Endothelial cell (in vitro differentiated cells): ENCODE data around the gene ZNF85. TPM values are rescaled to one million over a fixed set of nuclear protein-coding genes. Genes with fewer than 3 reads are reported as not detected.
A peak's percentile ranks its signal among the peaks of the same experiment; 100 is the strongest.
"Not testable (repeated sequence)": the region's sequence is repeated elsewhere in the genome, so short reads cannot be mapped to it uniquely, and the experiment has no call there.

ENCODE experiments used
- DNase-seq: peaks from one replicate; pipeline ENCODE4 v3.0.0; 2021; ENCODE audit warnings: low spot score
- H3K27ac Mint-ChIP-seq: one replicate; pipeline ENCODE4 v1.8.0; 2021; ENCODE audit warnings: mixed read lengths, inconsistent platforms; ENCODE audit not compliant: unreplicated experiment
- H3K27me3 Mint-ChIP-seq: one replicate; pipeline ENCODE4 v1.8.0; 2021; ENCODE audit warnings: mild to moderate bottlenecking, moderate library complexity, mixed read lengths, inconsistent platforms; ENCODE audit not compliant: unreplicated experiment
- H3K36me3 Mint-ChIP-seq: one replicate; pipeline ENCODE4 v1.8.0; 2021; ENCODE audit warnings: mild to moderate bottlenecking, low read depth, mixed read lengths, inconsistent platforms; ENCODE audit not compliant: unreplicated experiment
- H3K4me1 Mint-ChIP-seq: one replicate; pipeline ENCODE4 v1.8.0; 2021; ENCODE audit warnings: mild to moderate bottlenecking, mixed read lengths, inconsistent platforms; ENCODE audit not compliant: unreplicated experiment
- H3K4me3 Mint-ChIP-seq: one replicate; pipeline ENCODE4 v1.8.0; 2021; ENCODE audit warnings: mild to moderate bottlenecking, mixed read lengths, inconsistent platforms; ENCODE audit not compliant: unreplicated experiment
- H3K9me3 Mint-ChIP-seq: one replicate; pipeline ENCODE4 v1.8.0; 2021; ENCODE audit warnings: mixed read lengths, inconsistent platforms; ENCODE audit not compliant: unreplicated experiment
- total RNA-seq: library from RNA; stranded (reverse); fragmentation: NEBNext Ultra II Directional; extraction: Animal tissue kit (Norgen Biotek cat#: 25700); gene quantifications from one replicate; pipeline ENCODE4 v1.2.1, GENCODE V29; 2021; ENCODE audit not compliant: unreplicated experiment
- TF ChIP-seq, protein P1 (sequence below): fragments of 200-600 bp; sonication (generic); IDR thresholded peaks from one replicate; pipeline ENCODE4 v1.5.0; 2021; ENCODE audit warnings: antibody characterized with exemption; ENCODE audit not compliant: unreplicated experiment

The ZNF85 gene
- total RNA-seq, 1 donor from 2014 or later: 19.8 TPM

DNA sequence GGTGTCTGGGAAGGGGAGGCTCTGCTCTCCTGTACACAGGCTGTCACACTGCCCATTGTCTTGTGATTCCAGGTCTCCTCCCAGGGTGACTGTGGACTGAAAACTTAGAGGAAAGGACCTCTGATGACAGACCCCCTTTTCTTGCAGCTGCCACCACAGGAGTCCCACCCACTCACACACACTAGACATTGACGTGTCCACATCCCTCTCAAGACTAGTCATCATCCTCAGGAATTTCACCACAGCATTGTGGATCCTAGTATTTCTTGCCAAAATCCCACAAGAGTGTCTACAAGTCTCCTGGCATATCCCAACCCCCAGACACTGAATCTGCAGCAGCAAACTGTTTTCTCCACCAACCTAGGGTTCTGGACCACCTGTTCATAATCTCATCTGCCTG is 5.3 kb downstream of the ZNF85 start:
- H3K27me3 Mint-ChIP-seq: no peaks in the 10 kb centered on the region
- TF ChIP-seq, protein P1, sequence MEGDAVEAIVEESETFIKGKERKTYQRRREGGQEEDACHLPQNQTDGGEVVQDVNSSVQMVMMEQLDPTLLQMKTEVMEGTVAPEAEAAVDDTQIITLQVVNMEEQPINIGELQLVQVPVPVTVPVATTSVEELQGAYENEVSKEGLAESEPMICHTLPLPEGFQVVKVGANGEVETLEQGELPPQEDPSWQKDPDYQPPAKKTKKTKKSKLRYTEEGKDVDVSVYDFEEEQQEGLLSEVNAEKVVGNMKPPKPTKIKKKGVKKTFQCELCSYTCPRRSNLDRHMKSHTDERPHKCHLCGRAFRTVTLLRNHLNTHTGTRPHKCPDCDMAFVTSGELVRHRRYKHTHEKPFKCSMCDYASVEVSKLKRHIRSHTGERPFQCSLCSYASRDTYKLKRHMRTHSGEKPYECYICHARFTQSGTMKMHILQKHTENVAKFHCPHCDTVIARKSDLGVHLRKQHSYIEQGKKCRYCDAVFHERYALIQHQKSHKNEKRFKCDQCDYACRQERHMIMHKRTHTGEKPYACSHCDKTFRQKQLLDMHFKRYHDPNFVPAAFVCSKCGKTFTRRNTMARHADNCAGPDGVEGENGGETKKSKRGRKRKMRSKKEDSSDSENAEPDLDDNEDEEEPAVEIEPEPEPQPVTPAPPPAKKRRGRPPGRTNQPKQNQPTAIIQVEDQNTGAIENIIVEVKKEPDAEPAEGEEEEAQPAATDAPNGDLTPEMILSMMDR: no peak
- no peak overlapping the region for H3K27ac Mint-ChIP-seq
- peaks cover 7% of the 10 kb centered on the region for H3K36me3 Mint-ChIP-seq
- no peaks in the 10 kb centered on the region for H3K9me3 Mint-ChIP-seq
- H3K4me3 Mint-ChIP-seq: no peak overlapping the region
- H3K4me1 Mint-ChIP-seq: peaks cover 6% of the 10 kb centered on the region
- no peak for DNase-seq

DNA sequence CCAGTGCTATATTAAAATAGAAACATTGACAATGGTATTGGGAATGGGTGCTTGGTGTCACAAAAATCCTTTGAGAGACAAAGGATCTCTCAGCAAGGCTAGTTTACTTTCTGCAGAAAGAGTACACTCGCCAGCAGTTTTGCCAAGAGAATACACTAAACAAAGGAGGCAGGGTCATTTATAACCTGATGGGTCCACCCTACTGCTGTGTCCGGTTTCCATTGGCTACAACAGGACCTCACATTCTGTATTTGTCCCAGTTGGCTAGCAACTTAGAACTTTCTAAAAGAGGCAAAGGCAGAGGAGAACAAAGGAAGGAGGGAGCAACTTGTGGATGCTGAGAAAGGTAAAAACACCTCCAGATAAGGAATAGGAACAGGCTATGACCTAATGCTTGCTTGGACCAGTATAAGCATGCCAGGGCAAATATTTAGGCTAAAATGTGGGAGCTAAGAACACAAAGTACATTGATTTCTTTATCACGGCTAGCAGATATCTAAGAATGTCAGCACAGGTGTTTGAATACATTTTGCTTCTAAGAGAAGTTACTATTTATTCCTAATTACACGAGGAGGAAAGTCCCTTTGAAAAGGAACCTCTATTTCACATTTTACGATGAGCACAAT is 13.4 kb downstream of the ZNF85 start:
- not testable (repeated sequence) for H3K4me1 Mint-ChIP-seq

DNA sequence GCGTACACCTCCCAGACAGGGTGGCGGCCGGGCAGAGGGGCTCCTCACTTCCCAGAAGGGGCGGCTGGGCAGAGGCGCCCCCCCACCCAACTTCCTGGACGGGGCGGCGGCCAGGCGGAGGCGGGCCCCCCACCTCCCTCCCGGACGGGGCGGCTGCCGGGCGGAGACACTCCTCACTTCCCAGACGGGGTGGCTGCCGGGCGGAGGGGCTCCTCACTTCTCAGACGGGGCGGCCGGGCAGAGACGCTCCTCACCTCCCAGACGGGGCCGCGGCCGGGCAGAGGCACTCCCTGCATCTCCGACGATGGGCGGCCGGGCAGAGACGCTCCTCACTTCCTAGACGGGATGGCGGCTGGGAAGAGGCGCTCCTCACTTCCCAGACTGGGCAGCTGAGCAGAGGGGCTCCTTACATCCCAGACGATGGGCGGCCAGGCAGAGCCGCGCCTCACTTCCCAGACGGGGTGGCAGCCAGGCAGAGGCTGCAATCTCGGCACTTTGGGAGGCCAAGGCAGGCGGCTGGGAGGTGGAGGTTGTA is 29.6 kb downstream of the ZNF85 start:
- Mint-ChIP-seq H3K9me3 (peaks cover 16% of the 10 kb centered on the region), H3K36me3 (peaks cover 33% of the 10 kb centered on the region)
- DNase-seq, H3K4me3 Mint-ChIP-seq, H3K27me3 Mint-ChIP-seq, H3K4me1 Mint-ChIP-seq, H3K27ac Mint-ChIP-seq: not testable (repeated sequence)

More for the DNA sequence above, 13.4 kb downstream of the ZNF85 start:
- peaks cover 16% of the 10 kb centered on the region for H3K36me3 Mint-ChIP-seq
- H3K27me3 Mint-ChIP-seq, H3K9me3 Mint-ChIP-seq, H3K27ac Mint-ChIP-seq, DNase-seq: not testable (repeated sequence)
- H3K4me3 Mint-ChIP-seq: peak overlapping the region; percentile 11

DNA sequence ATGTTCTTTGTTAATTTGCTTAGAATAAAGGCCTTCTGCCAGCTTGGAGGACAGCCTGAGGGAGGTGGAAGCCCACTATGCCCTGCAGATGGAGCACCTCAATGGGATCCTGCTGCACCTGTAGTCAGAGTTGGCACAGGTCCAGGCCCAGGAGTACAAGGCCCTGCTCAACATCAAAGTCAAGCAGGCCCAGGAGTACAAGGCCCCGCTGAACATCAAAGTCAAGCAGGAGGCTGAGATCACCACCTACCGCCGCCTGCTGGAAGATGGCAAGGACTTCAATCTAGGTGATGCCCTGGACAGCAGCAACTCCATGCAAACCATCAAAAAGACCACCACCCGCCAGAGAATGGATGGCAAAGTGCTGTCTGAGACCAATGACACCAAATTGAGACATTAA is 41.7 kb downstream of the ZNF85 start:
- H3K36me3 Mint-ChIP-seq: no peaks in the 10 kb centered on the region
- TF ChIP-seq, protein P1: no peak
- no peaks in the 10 kb centered on the region for H3K4me1 Mint-ChIP-seq
- no peak overlapping the region for H3K27ac Mint-ChIP-seq
- no peak overlapping the region for H3K4me3 Mint-ChIP-seq
- DNase-seq: no peak
- H3K27me3 Mint-ChIP-seq: no peaks in the 10 kb centered on the region
- H3K9me3 Mint-ChIP-seq: no peaks in the 10 kb centered on the region

DNA sequence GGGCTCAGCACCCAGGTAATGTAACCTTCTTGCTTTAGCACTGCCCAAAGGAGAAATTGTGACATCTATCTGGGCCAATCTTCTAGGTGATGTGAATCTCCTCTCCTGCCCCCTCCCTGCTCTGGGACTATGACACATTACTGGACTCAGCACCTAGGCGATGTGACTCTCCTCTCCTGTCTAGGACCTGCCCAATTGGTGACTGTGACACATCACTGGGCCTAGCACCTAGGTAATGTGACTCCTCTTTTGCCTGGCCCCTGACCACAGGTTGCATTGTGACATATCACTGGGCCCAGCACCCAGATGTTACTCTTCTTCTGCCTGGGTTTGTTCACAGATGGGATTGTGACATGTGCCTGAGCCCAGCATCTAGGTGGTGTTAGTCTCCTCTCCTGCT is 45.0 kb downstream of the ZNF85 start:
- TF ChIP-seq, protein P1: no peak
- H3K36me3 Mint-ChIP-seq: no peaks in the 10 kb centered on the region
- no peaks in the 10 kb centered on the region for H3K27me3 Mint-ChIP-seq
- no peak overlapping the region for H3K4me3 Mint-ChIP-seq
- DNase-seq: no peak
- no peaks in the 10 kb centered on the region for H3K4me1 Mint-ChIP-seq
- no peak overlapping the region for H3K27ac Mint-ChIP-seq
- H3K9me3 Mint-ChIP-seq: no peaks in the 10 kb centered on the region

DNA sequence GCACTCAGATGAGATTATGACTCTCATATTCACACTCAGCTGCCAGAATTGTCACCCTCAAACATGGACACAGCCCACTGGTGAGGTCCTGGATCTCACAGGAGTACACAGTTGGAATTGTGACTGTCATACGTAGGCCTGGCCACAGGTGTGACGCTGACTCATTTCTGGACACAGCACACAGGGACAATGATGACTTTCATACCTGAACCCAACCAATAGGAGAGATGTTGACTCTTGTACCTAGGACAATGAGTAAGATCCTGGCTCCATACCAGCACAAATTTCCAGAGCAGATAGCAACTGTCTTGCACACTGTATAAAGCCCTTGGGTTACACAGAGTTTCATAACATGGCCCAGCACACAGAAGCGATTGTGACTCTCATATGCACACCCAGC is 46.4 kb downstream of the ZNF85 start:
- no peak overlapping the region for H3K27ac Mint-ChIP-seq
- no peaks in the 10 kb centered on the region for H3K9me3 Mint-ChIP-seq
- H3K27me3 Mint-ChIP-seq: no peaks in the 10 kb centered on the region
- no peak overlapping the region for H3K4me3 Mint-ChIP-seq
- H3K36me3 Mint-ChIP-seq: no peaks in the 10 kb centered on the region
- DNase-seq: no peak
- no peaks in the 10 kb centered on the region for H3K4me1 Mint-ChIP-seq
- TF ChIP-seq, protein P1: no peak
